Measurements from ENCODE around the gene RGR.

Gene RGR

GRCh38 chr10:84212014-84212413 is 32.8 kb upstream of the RGR start:
- Histone ChIP-seq H3K27ac (no peak overlapping the region), H3K36me3 (no peaks in the 10 kb centered on the region), H3K4me3 (ENCODE audit: low read depth in 1 of 2, low read length in 1 of 2) (no peak overlapping the region), H3K9me3 (no peaks in the 10 kb centered on the region), H3K27me3 (peaks cover 35% of the 10 kb centered on the region), H3K4me1 (ENCODE audit: control insufficient read depth in 1 of 2, insufficient read depth in 1 of 2, low read depth in 1 of 2, low read length in 1 of 2) (no peaks in the 10 kb centered on the region)
- TF ChIP-seq CTCF (IDR thresholded peaks at IDR 0.05), result no peak

GRCh38 chr10:84213076-84213475 is 31.8 kb upstream of the RGR start:
- no peak for TF ChIP-seq CTCF (IDR thresholded peaks at IDR 0.05)
- H3K4me3 ChIP-seq (ENCODE audit: low read depth in 1 of 2, low read length in 1 of 2), result no peak overlapping the region
- no peaks in the 10 kb centered on the region for H3K36me3 ChIP-seq
- no peaks in the 10 kb centered on the region for H3K9me3 ChIP-seq
- H3K27ac ChIP-seq, result no peak overlapping the region
- peaks cover 24% of the 10 kb centered on the region for H3K27me3 ChIP-seq
- H3K4me1 ChIP-seq (ENCODE audit: control insufficient read depth in 1 of 2, insufficient read depth in 1 of 2, low read depth in 1 of 2, low read length in 1 of 2), result no peaks in the 10 kb centered on the region

GRCh38 chr10:84214046-84214572 is 30.7 kb upstream of the RGR start:
- Histone ChIP-seq H3K9me3 (no peaks in the 10 kb centered on the region), H3K27ac (no peak overlapping the region), H3K36me3 (no peaks in the 10 kb centered on the region), H3K4me3 (ENCODE audit: low read depth in 1 of 2, low read length in 1 of 2) (no peak overlapping the region), H3K27me3 (peaks cover 16% of the 10 kb centered on the region), H3K4me1 (ENCODE audit: control insufficient read depth in 1 of 2, insufficient read depth in 1 of 2, low read depth in 1 of 2, low read length in 1 of 2) (no peaks in the 10 kb centered on the region)
- TF ChIP-seq CTCF (IDR thresholded peaks at IDR 0.05), result no peak

GRCh38 chr10:84214612-84215235 is 30.1 kb upstream of the RGR start:
- H3K4me1 ChIP-seq (ENCODE audit: control insufficient read depth in 1 of 2, insufficient read depth in 1 of 2, low read depth in 1 of 2, low read length in 1 of 2), result no peaks in the 10 kb centered on the region
- H3K27ac ChIP-seq, result no peak overlapping the region
- peaks cover 20% of the 10 kb centered on the region for H3K27me3 ChIP-seq
- no peaks in the 10 kb centered on the region for H3K9me3 ChIP-seq
- no peak for TF ChIP-seq CTCF (IDR thresholded peaks at IDR 0.05)
- H3K4me3 ChIP-seq (ENCODE audit: low read depth in 1 of 2, low read length in 1 of 2), result no peak overlapping the region
- no peaks in the 10 kb centered on the region for H3K36me3 ChIP-seq

- Histone ChIP-seq H3K4me1 (ENCODE audit: control insufficient read depth in 1 of 2, insufficient read depth in 1 of 2, low read depth in 1 of 2, low read length in 1 of 2) (no peaks in the 10 kb centered on the region), H3K36me3 (no peaks in the 10 kb centered on the region), H3K4me3 (ENCODE audit: low read depth in 1 of 2, low read length in 1 of 2) (no peak overlapping the region), H3K27ac (no peak overlapping the region), H3K27me3 (peaks cover 14% of the 10 kb centered on the region), H3K9me3 (no peaks in the 10 kb centered on the region)
- TF ChIP-seq CTCF (IDR thresholded peaks at IDR 0.05), result no peak
Measured at GRCh38 chr10:84216834-84217233, 28.0 kb upstream of the RGR start.

All from neutrophil (primary cell).